Measurements from ENCODE around the gene RIMKLA. TPM values are rescaled to one million over a fixed set of nuclear protein-coding genes. Genes with fewer than 3 reads are reported as not detected.

Gene RIMKLA
- polyA plus RNA-seq, 3 donors = not detected

- Mint-ChIP-seq H3K9me3 (peaks cover 0 to 3% (median 0%) of the 10 kb centered on the region in 7 donors), H3K27ac (no peak overlapping the region), H3K27me3 (ENCODE audit: low read depth in 3 of 3) (peaks cover 0 to 3% (median 2%) of the 10 kb centered on the region in 3 donors), H3K36me3 (no peaks in the 10 kb centered on the region), H3K4me1 (no peaks in the 10 kb centered on the region), H3K4me3 (no peak overlapping the region)
- Histone ChIP-seq H3K27ac (ENCODE audit: low read depth in 1 of 2, low read length in 2 of 2) (no peak overlapping the region), H4K20me1 (ENCODE audit: insufficient read depth, low read length) (no peaks in the 10 kb centered on the region), H3K4me3 (replicated peaks in 1 of 3; ENCODE audit: low read depth in 2 of 3, low read length in 3 of 3) (no peak overlapping the region), H3K9ac (ENCODE audit: insufficient read depth, low read length, poor library complexity, severe bottlenecking) (no peak overlapping the region), H3K27me3 (ENCODE audit: control insufficient read depth in 2 of 2, insufficient read depth in 2 of 2, low read length in 2 of 2) (no peaks in the 10 kb centered on the region), H3K9me3 (replicated peaks in 1 of 2; ENCODE audit: control insufficient read depth in 1 of 2, insufficient read depth in 1 of 2, low read length in 2 of 2) (no peaks in the 10 kb centered on the region), H3K4me1 (ENCODE audit: control insufficient read depth in 1 of 2, insufficient read depth in 2 of 2, low read length in 2 of 2) (no peaks in the 10 kb centered on the region), H3K4me2 (replicated peaks; ENCODE audit: extremely low read depth, low read length, poor library complexity, severe bottlenecking) (no peak overlapping the region), H3K79me2 (ENCODE audit: insufficient read depth, low read length) (no peaks in the 10 kb centered on the region), H3K36me3 (replicated peaks in 1 of 2; ENCODE audit: control insufficient read depth in 1 of 2, insufficient read depth in 2 of 2, low read length in 2 of 2) (no peaks in the 10 kb centered on the region), H2AFZ (ENCODE audit: insufficient read depth, low read depth, low read length, poor library complexity, severe bottlenecking) (no peak overlapping the region)
- no peak for DNase-seq
- no peak for TF ChIP-seq CTCF (IDR thresholded peaks at IDR 0.05)
- 94% methylated on average over 11 of the region's 17 CpGs for WGBS (ENCODE audit: insufficient coverage)
- intact Hi-C loops (cut with micrococcal nuclease) = no loop called here
Observed at GRCh38 chr1:42414551-42415496, 34.2 kb downstream of the RIMKLA start.

GRCh38 chr1:42417166-42417565, 36.6 kb downstream of the RIMKLA start:
- no peaks in the 10 kb centered on the region for H3K9me3 ChIP-seq (replicated peaks in 1 of 2; ENCODE audit: control insufficient read depth in 1 of 2, insufficient read depth in 1 of 2, low read length in 2 of 2)
- H3K4me2 ChIP-seq (replicated peaks; ENCODE audit: extremely low read depth, low read length, poor library complexity, severe bottlenecking) = no peak overlapping the region
- H3K4me1 ChIP-seq (ENCODE audit: control insufficient read depth in 1 of 2, insufficient read depth in 2 of 2, low read length in 2 of 2) = no peaks in the 10 kb centered on the region
- no peaks in the 10 kb centered on the region for H3K4me1 Mint-ChIP-seq
- H3K36me3 ChIP-seq (replicated peaks in 1 of 2; ENCODE audit: control insufficient read depth in 1 of 2, insufficient read depth in 2 of 2, low read length in 2 of 2) = no peaks in the 10 kb centered on the region
- no peak for DNase-seq
- H2AFZ ChIP-seq (ENCODE audit: insufficient read depth, low read depth, low read length, poor library complexity, severe bottlenecking) = no peak overlapping the region
- intact Hi-C loops (cut with micrococcal nuclease) = no loop called here
- H3K9ac ChIP-seq (ENCODE audit: insufficient read depth, low read length, poor library complexity, severe bottlenecking) = no peak overlapping the region
- 54% methylated on average over 2 of the region's 3 CpGs for WGBS (ENCODE audit: insufficient coverage)
- H3K27me3 ChIP-seq (ENCODE audit: control insufficient read depth in 2 of 2, insufficient read depth in 2 of 2, low read length in 2 of 2) = no peaks in the 10 kb centered on the region
- H4K20me1 ChIP-seq (ENCODE audit: insufficient read depth, low read length) = no peaks in the 10 kb centered on the region
- no peak for TF ChIP-seq CTCF (IDR thresholded peaks at IDR 0.05)
- H3K9me3 Mint-ChIP-seq = peaks cover 0 to 4% (median 0%) of the 10 kb centered on the region in 7 donors
- no peak overlapping the region for H3K27ac Mint-ChIP-seq
- no peak overlapping the region for H3K27ac ChIP-seq (ENCODE audit: low read depth in 1 of 2, low read length in 2 of 2)
- no peak overlapping the region for H3K4me3 Mint-ChIP-seq
- no peaks in the 10 kb centered on the region for H3K36me3 Mint-ChIP-seq
- no peaks in the 10 kb centered on the region for H3K79me2 ChIP-seq (ENCODE audit: insufficient read depth, low read length)
- H3K4me3 ChIP-seq (replicated peaks in 1 of 3; ENCODE audit: low read depth in 2 of 3, low read length in 3 of 3) = no peak overlapping the region
- peaks cover 2 to 4% (median 3%) of the 10 kb centered on the region in 3 donors for H3K27me3 Mint-ChIP-seq (ENCODE audit: low read depth in 3 of 3)
